ENCODE results near the gene SENP3. TPM values are rescaled to one million over a fixed set of nuclear protein-coding genes. Genes with fewer than 3 reads are reported as not detected.

The SENP3 gene
- total RNA-seq, 1 donor: 75.1 TPM

DNA sequence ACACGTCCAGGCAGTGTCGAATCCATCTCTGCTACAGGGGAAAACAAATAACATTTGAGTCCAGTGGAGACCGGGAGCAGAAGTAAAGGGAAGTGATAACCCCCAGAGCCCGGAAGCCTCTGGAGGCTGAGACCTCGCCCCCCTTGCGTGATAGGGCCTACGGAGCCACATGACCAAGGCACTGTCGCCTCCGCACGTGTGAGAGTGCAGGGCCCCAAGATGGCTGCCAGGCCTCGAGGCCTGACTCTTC lies 10.5 kb downstream of the SENP3 start:
- TF ChIP-seq, protein P1, sequence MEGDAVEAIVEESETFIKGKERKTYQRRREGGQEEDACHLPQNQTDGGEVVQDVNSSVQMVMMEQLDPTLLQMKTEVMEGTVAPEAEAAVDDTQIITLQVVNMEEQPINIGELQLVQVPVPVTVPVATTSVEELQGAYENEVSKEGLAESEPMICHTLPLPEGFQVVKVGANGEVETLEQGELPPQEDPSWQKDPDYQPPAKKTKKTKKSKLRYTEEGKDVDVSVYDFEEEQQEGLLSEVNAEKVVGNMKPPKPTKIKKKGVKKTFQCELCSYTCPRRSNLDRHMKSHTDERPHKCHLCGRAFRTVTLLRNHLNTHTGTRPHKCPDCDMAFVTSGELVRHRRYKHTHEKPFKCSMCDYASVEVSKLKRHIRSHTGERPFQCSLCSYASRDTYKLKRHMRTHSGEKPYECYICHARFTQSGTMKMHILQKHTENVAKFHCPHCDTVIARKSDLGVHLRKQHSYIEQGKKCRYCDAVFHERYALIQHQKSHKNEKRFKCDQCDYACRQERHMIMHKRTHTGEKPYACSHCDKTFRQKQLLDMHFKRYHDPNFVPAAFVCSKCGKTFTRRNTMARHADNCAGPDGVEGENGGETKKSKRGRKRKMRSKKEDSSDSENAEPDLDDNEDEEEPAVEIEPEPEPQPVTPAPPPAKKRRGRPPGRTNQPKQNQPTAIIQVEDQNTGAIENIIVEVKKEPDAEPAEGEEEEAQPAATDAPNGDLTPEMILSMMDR (IDR thresholded peaks at IDR 0.05; ENCODE audit: insufficient read depth, low read depth, low read length): no peak
- no peak for DNase-seq (ENCODE audit: low read depth)

DNA sequence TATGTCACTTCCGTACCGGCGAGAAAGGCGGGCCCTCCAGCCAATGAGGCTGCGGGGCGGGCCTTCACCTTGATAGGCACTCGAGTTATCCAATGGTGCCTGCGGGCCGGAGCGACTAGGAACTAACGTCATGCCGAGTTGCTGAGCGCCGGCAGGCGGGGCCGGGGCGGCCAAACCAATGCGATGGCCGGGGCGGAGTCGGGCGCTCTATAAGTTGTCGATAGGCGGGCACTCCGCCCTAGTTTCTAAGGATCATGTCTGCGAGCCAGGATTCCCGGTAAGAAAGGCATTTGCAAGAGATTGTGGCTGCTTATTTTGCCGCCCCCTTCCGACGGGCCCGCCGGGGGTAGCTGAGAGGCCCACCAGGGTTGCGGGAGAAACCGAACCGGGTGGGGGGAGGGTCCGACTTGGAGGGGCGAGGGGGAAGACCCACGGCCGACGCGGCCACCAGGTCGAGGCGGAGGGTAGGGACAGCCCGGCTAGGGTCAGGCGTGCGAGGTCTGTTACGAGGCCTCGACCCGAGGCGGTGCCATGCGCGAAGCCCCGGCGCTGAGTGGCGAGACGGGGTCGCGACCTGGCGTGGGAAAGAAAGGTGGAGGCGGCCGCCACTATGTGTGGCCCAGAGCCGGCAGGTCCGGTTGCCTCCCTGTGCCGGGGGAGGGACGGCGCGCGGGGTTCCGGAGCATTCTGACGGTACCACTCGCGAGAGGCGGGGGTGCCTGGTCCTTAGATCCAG lies 11.0 kb downstream of the SENP3 start:
- TF ChIP-seq, protein P1 (IDR thresholded peaks at IDR 0.05; ENCODE audit: insufficient read depth, low read depth, low read length): no peak
- peak overlapping the region; percentile 95 for H3K4me3 ChIP-seq (ENCODE audit: low read depth, low read length)
- DNase-seq (ENCODE audit: low read depth): peak; percentile 100

More for the DNA sequence above, 10.5 kb downstream of the SENP3 start:
- peak overlapping the region; percentile 66 for H3K4me3 ChIP-seq (ENCODE audit: low read depth, low read length)

DNA sequence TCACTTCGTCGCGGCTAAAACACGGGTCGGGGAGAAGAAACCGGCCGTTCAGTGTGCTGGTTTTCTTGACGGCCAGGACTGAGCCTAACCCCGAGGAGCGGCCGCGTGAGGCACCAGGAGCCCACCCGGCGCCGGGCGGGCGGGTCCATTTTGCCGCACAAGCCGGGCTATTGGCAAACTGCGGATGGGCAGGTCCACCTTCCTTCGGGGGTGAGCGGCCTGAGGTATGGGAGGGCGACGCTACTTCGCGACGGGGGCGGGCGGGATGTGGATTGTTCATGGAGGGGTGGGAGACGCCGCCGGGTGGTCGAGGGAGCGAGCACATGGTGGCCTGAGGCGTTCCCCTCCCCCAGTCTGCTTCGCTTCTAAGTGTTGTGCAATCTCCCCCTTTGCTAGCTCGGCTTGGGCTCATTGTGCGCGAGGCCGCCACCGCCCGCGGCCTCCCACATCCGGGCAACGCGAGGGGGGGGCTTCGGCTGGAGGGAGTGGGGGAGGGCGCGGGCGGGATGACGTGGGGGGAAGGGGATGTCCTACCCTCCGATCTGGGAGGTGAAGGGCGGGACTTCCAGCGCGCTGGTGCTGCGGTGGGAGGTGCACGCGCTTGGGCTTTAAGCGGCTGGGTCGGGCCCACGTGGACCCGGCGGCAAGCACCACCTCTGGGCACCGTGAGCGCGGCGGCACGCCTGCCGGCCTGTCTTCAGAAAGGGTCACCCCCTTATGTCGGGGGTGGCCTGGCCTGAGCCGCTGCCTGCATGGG lies 11.8 kb downstream of the SENP3 start:
- peak overlapping the region; percentile 95 for H3K4me3 ChIP-seq (ENCODE audit: low read depth, low read length)
- TF ChIP-seq, protein P1 (IDR thresholded peaks at IDR 0.05; ENCODE audit: insufficient read depth, low read depth, low read length): no peak
- DNase-seq (ENCODE audit: low read depth): peak; percentile 96

DNA sequence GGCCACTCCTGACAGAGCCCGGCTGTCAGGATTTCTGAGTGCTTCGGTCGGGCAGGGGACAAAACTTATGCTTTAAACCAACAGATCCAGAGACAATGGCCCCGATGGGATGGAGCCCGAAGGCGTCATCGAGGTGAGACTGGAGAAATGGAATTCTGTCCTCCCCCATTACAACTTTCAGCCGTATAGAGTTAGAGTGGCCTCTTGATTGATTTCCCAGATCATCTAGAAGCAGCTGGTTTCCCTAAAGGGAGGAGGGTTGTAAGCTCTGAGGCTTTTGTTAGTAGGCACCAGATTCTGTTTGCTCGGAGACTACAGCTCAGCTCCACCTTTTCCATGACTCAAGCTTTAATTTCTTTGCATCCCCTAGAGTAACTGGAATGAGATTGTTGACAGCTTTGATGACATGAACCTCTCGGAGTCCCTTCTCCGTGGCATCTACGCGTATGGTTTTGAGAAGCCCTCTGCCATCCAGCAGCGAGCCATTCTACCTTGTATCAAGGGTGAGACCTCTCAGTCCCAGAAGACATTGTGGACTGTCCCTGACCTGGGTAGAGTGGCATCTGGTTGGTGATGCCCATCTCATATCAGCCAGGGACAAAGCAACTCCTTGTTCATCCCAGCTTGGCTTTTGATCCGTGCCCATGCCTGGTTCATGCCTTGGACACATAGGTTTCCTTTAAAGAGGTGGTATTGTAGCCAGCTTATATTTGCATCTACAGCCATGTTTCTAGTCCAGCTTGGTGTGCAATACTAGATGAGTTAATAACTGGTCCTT lies 12.6 kb downstream of the SENP3 start:
- peak overlapping the region; percentile 95 for H3K4me3 ChIP-seq (ENCODE audit: low read depth, low read length)
- TF ChIP-seq, protein P1 (IDR thresholded peaks at IDR 0.05; ENCODE audit: insufficient read depth, low read depth, low read length): no peak
- DNase-seq (ENCODE audit: low read depth): no peak

DNA sequence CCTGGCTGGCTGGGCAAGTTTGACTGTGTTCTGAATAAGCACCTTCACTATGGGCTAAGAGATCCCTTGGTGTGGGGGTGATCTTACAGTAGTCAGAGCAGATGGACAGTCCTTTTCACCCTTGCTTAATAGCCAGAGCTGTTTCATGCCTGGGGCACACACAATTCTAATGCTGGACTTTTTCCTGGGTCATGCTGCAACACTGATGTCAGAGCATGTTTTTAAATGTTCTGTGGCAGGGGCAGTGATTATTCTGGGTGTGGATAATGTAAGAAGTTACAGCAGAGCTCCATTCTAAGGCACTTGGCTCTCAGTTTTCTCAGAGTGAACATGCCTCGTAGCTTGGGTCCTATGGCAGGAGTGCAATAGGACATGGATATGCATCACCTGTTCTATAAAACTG lies 13.8 kb downstream of the SENP3 start:
- TF ChIP-seq, protein P1 (IDR thresholded peaks at IDR 0.05; ENCODE audit: insufficient read depth, low read depth, low read length): no peak
- H3K4me3 ChIP-seq (ENCODE audit: low read depth, low read length): peak overlapping the region; percentile 95
- DNase-seq (ENCODE audit: low read depth): no peak

DNA sequence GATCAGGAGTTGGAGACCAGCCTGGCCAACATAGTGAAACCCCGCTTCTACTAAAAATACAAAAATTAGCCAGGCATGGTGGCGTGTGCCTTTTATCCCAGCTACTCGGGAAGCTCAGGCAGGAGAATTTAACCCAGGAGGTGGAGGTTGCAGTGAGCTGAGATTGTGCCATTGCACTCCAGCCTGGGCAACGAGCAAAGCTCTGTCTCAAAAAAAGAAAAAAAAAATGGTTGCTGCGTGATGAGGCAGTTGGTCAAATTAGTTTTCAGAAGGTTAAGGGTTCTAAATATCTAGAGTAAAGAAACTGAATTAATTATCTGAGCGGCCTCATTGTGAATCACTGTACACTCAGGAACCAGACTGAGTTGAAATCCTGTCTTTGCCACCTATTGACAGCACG lies 14.2 kb downstream of the SENP3 start:
- no peak overlapping the region for H3K4me3 ChIP-seq (ENCODE audit: low read depth, low read length)
- TF ChIP-seq, protein P1 (IDR thresholded peaks at IDR 0.05; ENCODE audit: insufficient read depth, low read depth, low read length): no peak

More for the DNA sequence above, 14.2 kb downstream of the SENP3 start:
- DNase-seq (ENCODE audit: low read depth): no peak
